Ovary (tissue), 9 donors: ENCODE results near the gene ASIC2. TPM values are rescaled to one million over a fixed set of nuclear protein-coding genes. Genes with fewer than 3 reads are reported as not detected.

ENCODE experiments used
- DNase-seq, 5 donors: peaks; one replicate each; pipeline ENCODE4 v3.0.0-alpha.2; 2019 to 2020
- H3K27ac ChIP-seq, 2 donors: fragments of 200-600 bp; one replicate each; pipeline versions ENCODE4 v1.5.1 to v1.8.0; 2019 to 2022
- H3K27me3 ChIP-seq: fragments of 200-600 bp; one replicate; pipeline ENCODE4 v1.8.0; 2022
- H3K36me3 ChIP-seq: fragments of 200-600 bp; sonication (generic); one replicate; pipeline ENCODE4 v1.5.1; 2019
- H3K4me1 ChIP-seq: one replicate; pipeline ENCODE4 v1.8.1; 2013; ENCODE audit warnings: mild to moderate bottlenecking, moderate library complexity; ENCODE audit not compliant: insufficient read depth
- H3K4me3 ChIP-seq: fragments of 200-600 bp; sonication (generic); one replicate; pipeline ENCODE4 v1.5.1; 2017
- H3K9me3 ChIP-seq, 2 donors: fragments of 200-600 bp in 1 of 2; sonication (generic) in 1 of 2; one replicate each; pipeline versions ENCODE4 v1.5.1 to v1.8.1; 2013 to 2019; ENCODE audit warnings: mild to moderate bottlenecking in 1 of 2, moderate library complexity in 1 of 2
- EP300 ChIP-seq: sonication (generic); formaldehyde crosslinking; IDR thresholded peaks from one replicate; pipeline ENCODE4 v1.6.1; 2017; ENCODE audit warnings: antibody characterized with exemption
- POLR2A ChIP-seq: fragments of 450-650 bp; IDR thresholded peaks from one replicate; pipeline ENCODE4 v1.6.1; 2017; ENCODE audit warnings: antibody characterized with exemption, mild to moderate bottlenecking, moderate library complexity
- WGBS, 3 donors: extraction: QIAGEN DNeasy Blood & Tissue Kit in 1 of 3; methylation state at CpG; one replicate each; pipeline versions ENCODE4 v1.1.5 to v1.1.7; 2013 to 2017; 5-methylcytosine and 5-hydroxymethylcytosine counted together
- intact Hi-C, 4 donors: fragments of 100-400 bp; cut with DNase I; formaldehyde crosslinking; loops; one replicate each; pipeline versions ENCODE4 v1.11.0 to v1.15.1; 2022 to 2023
- polyA plus RNA-seq, 2 donors: library from polyadenylated mRNA; stranded (reverse); fragments of 200-250 nt in 1 of 2; fragments of 350-450 nt in 1 of 2; fragmentation: Illumina TruSeq in 1 of 2; extraction: RNeasy Lipid Tissue Mini Kit (QIAGEN cat#74804) in 1 of 2; gene quantifications; one replicate each; pipeline ENCODE4 v1.2.3, GENCODE V29; 2013 to 2014
- total RNA-seq, 7 donors: library from RNA; depleted of rRNA in 2 of 7; stranded (reverse); fragments of >200 nt in 2 of 7; fragmentation: NEBNext Ultra II Directional in 3 of 7; extraction: Animal tissue kit (Norgen Biotek cat#: 25700) in 3 of 7; gene quantifications; one replicate each; pipeline versions ENCODE4 v1.1.0 to v1.2.4, GENCODE V29; 2016 to 2023
- TF ChIP-seq, protein P1 (sequence below), 3 donors: fragments of 450-650 bp in 2 of 3; fragments of 200-600 bp in 1 of 3; IDR thresholded peaks; one replicate each; pipeline versions ENCODE4 v1.5.1 to v1.8.0; 2016 to 2022; ENCODE audit warnings: antibody characterized with exemption in 3 of 3, mild to moderate bottlenecking in 1 of 3
- donor health status: DM: no; HTN: no; CAD: no; lungs with moderate emphysema.
- donor health status: DM: no; HTN: no; CAD: no.
- donor health status: Bipolar disorder and iron deficiency.
- donor health status: DM: yes; HTN: yes; CAD: no.
- donor health status: DM: no; HTN: no; CAD: no.
- donor health status: DM: yes; HTN: yes; CAD: no.

ASIC2 gene
- total and polyA plus RNA-seq, 9 donors = 0.04 to 1.3 (median 0.24) TPM; not detected in 2

DNA sequence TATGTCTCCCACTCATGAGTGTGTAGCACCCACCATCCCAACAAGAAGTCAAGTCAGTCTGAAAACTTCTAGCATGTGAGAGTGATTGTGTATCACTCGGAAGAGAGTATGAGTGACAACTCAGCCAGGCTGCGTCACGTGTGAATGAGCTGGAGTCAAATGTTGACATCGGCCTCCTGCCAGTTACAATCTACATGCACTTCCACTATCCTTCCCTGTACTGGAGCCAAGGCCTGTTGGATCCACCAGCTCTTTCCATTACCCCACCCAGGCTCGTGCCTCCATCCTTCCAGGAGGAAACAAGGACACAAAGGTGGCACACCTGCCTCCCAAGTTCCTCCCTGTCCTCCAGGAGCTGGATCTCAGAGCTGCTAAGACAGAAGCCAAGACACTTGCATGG, 64.5 kb downstream of the ASIC2 start:
- H3K27me3 ChIP-seq = no peaks in the 10 kb centered on the region
- no peak overlapping the region for H3K4me3 ChIP-seq
- TF ChIP-seq EP300 (no peak), POLR2A (no peak)
- TF ChIP-seq, protein P1, sequence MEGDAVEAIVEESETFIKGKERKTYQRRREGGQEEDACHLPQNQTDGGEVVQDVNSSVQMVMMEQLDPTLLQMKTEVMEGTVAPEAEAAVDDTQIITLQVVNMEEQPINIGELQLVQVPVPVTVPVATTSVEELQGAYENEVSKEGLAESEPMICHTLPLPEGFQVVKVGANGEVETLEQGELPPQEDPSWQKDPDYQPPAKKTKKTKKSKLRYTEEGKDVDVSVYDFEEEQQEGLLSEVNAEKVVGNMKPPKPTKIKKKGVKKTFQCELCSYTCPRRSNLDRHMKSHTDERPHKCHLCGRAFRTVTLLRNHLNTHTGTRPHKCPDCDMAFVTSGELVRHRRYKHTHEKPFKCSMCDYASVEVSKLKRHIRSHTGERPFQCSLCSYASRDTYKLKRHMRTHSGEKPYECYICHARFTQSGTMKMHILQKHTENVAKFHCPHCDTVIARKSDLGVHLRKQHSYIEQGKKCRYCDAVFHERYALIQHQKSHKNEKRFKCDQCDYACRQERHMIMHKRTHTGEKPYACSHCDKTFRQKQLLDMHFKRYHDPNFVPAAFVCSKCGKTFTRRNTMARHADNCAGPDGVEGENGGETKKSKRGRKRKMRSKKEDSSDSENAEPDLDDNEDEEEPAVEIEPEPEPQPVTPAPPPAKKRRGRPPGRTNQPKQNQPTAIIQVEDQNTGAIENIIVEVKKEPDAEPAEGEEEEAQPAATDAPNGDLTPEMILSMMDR (IDR thresholded peaks at IDR 0.05) = no peak
- H3K9me3 ChIP-seq = no peaks in the 10 kb centered on the region
- DNase-seq = no peak
- no peak overlapping the region for H3K27ac ChIP-seq
- WGBS, 3 donors = 84 to 92% (median 88%) methylated on average over 5 of the region's 5 CpGs
- peaks cover 11% of the 10 kb centered on the region for H3K4me1 ChIP-seq
- intact Hi-C loops = no loop called here
- no peaks in the 10 kb centered on the region for H3K36me3 ChIP-seq

DNA sequence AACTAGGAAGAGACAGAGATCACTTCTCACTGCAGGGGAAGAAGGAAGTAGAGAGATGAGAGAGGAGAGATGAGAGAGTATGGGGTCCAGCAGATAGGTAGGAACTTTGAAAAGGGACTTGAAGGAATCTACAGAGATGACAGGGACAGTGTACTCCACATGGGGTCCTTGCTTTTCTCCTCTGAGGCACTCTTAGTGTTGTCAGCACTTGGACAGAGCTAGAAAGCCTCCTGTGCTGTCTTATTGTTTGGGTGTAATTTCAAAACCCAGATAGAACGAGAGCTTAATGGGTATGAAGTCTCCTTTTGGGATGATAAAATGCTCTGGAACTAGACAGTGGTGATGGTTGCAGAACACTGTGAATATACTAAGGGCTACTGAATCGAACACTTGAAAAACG, 65.2 kb downstream of the ASIC2 start:
- no peak overlapping the region for H3K4me3 ChIP-seq
- no peaks in the 10 kb centered on the region for H3K27me3 ChIP-seq
- peaks cover 8% of the 10 kb centered on the region for H3K4me1 ChIP-seq
- DNase-seq = no peak
- TF ChIP-seq, protein P1 (IDR thresholded peaks at IDR 0.05) = no peak
- no peak for TF ChIP-seq POLR2A
- TF ChIP-seq EP300 = no peak
- no peaks in the 10 kb centered on the region for H3K36me3 ChIP-seq
- H3K9me3 ChIP-seq = no peaks in the 10 kb centered on the region
- no peak overlapping the region for H3K27ac ChIP-seq
- intact Hi-C loops = no loop called here
- WGBS, 3 donors = 74 to 77% (median 75%) methylated on average over 3 of the region's 3 CpGs

DNA sequence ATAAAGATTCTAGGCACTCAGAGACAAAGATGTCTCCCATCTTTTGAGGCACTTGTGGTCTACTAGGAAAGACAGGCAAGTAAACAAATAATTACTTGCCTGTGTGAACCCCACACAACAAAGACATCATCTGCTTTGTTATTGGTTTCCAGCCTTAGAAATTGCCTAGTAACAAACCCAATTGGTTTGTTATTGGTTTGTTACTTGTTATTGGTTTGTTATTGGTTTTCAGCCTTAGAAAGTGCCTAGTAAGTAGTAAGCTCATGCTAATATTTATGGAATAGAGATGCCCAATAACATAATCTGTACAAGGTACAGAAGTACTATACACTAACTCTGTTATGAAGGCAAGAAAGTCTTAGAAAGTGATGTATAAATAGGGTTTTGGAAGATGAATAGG, 67.1 kb downstream of the ASIC2 start:
- H3K4me3 ChIP-seq = no peak overlapping the region
- peaks cover 8% of the 10 kb centered on the region for H3K4me1 ChIP-seq
- H3K27ac ChIP-seq = no peak overlapping the region
- intact Hi-C loops = no loop called here
- DNase-seq = no peak
- no peaks in the 10 kb centered on the region for H3K9me3 ChIP-seq
- H3K36me3 ChIP-seq = no peaks in the 10 kb centered on the region
- TF ChIP-seq, protein P1 (IDR thresholded peaks at IDR 0.05) = no peak
- TF ChIP-seq EP300 (no peak), POLR2A (no peak)
- H3K27me3 ChIP-seq = no peaks in the 10 kb centered on the region

DNA sequence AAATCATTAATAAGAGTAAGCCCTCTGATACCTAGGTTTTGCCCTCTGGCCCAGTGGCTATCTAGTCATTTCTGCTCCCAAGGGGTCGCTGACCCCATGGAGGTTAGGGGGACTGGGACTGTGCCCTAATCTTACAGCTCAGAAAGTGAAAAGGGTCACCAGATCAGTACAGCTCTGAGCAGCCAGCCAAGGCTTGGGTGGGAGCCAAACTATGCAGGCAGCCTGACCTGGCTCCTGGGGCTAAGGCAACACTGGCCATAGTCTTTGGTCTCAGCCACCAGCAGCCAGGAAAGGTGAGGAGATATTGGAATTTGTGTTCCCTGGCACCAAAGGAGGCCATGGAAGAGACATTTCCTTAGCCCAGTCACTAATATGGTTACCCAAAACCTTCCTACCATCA, 67.6 kb downstream of the ASIC2 start:
- intact Hi-C loops = no loop called here
- no peak for TF ChIP-seq EP300
- TF ChIP-seq POLR2A = no peak
- TF ChIP-seq, protein P1 (IDR thresholded peaks at IDR 0.05) = no peak
- Histone ChIP-seq H3K27me3 (no peaks in the 10 kb centered on the region), H3K9me3 (no peaks in the 10 kb centered on the region), H3K27ac (no peak overlapping the region), H3K4me1 (peaks cover 8% of the 10 kb centered on the region), H3K36me3 (no peaks in the 10 kb centered on the region), H3K4me3 (no peak overlapping the region)
- no peak for DNase-seq
- WGBS, 3 donors = 80 to 93% (median 81%) methylated on average over 1 of the region's 1 CpG

DNA sequence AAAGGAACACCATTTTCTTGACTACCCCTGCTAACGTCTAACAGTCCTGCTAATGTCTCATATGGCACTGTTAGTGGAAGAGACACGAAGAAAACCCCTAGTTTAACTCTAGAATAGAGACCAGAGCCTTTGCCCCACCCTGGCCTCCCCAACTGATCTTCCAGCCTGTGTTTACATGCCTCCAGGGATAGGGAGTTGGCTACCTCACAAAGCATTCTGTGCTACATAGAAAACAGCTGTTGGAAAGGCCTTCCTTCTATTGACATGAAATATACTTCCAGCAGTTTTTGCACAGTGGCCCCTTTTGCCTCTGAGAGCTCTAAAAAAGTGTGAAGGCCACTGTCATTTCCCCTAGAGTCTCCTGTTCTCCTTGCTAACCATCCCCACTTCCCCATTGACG, 73.1 kb downstream of the ASIC2 start:
- H3K27me3 ChIP-seq = no peaks in the 10 kb centered on the region
- 44 to 49% (median 46%) methylated on average over 3 of the region's 3 CpGs for WGBS, 3 donors
- no peak for TF ChIP-seq EP300
- TF ChIP-seq POLR2A = no peak
- TF ChIP-seq, protein P1 (IDR thresholded peaks at IDR 0.05) = no peak
- intact Hi-C loops = no loop called here
- H3K4me1 ChIP-seq = no peaks in the 10 kb centered on the region
- H3K36me3 ChIP-seq = no peaks in the 10 kb centered on the region
- no peak overlapping the region for H3K4me3 ChIP-seq
- DNase-seq = no peak
- no peaks in the 10 kb centered on the region for H3K9me3 ChIP-seq
- no peak overlapping the region for H3K27ac ChIP-seq
